Mesendoderm (in vitro differentiated cells): Measurements from ENCODE around the gene MAOB.

Source experiments
- DNase-seq: peaks from one replicate; pipeline ENCODE4 v3.0.0; 2013
- H2AK5ac ChIP-seq: 2 replicates; pipeline ENCODE4 v1.6.1; 2013; ENCODE audit warnings: low read length, inconsistent platforms
- H2BK120ac ChIP-seq: 2 replicates; pipeline ENCODE4 v1.6.1; 2013; ENCODE audit warnings: low read depth, mild to moderate bottlenecking, low read length, moderate library complexity, mixed read lengths
- H2BK15ac ChIP-seq: replicated peaks from 2 replicates; pipeline ENCODE4 v1.6.1; 2013; ENCODE audit warnings: low read depth, mild to moderate bottlenecking, moderate library complexity
- H2BK5ac ChIP-seq: 2 replicates; pipeline ENCODE4 v1.6.1; 2013; ENCODE audit warnings: low read length, inconsistent platforms
- H3K18ac ChIP-seq: 2 replicates; pipeline ENCODE4 v1.6.1; 2013; ENCODE audit warnings: mild to moderate bottlenecking, low read length, mixed read lengths
- H3K23ac ChIP-seq: one replicate; pipeline ENCODE4 v1.6.1; 2013; ENCODE audit warnings: low read length
- H3K27ac ChIP-seq: 2 replicates; pipeline ENCODE4 v1.5.1; 2013; ENCODE audit warnings: low read depth, mild to moderate bottlenecking, inconsistent platforms, low read length, moderate library complexity
- H3K27me3 ChIP-seq: 2 replicates; pipeline ENCODE4 v1.6.1; 2013; ENCODE audit warnings: low read length, control low read depth, mild to moderate bottlenecking, inconsistent platforms; ENCODE audit not compliant: insufficient read depth, poor library complexity
- H3K36me3 ChIP-seq: 2 replicates; pipeline ENCODE4 v1.6.1; 2013; ENCODE audit warnings: low read length, inconsistent platforms; ENCODE audit not compliant: control insufficient read depth, insufficient read depth
- H3K4ac ChIP-seq: one replicate; pipeline ENCODE4 v1.6.1; 2013; ENCODE audit warnings: low read depth, mild to moderate bottlenecking, low read length, moderate library complexity
- H3K4me1 ChIP-seq: 2 replicates; pipeline ENCODE4 v1.6.1; 2013; ENCODE audit warnings: low read depth, low read length, inconsistent platforms; ENCODE audit not compliant: control insufficient read depth
- H3K4me2 ChIP-seq: 2 replicates; pipeline ENCODE4 v1.6.1; 2013; ENCODE audit warnings: low read length
- H3K4me3 ChIP-seq: 2 replicates; pipeline ENCODE4 v1.5.1; 2013; ENCODE audit warnings: mild to moderate bottlenecking, low read length
- H3K56ac ChIP-seq: one replicate; pipeline ENCODE4 v1.6.1; 2013; ENCODE audit warnings: low read length
- H3K79me1 ChIP-seq: 2 replicates; pipeline ENCODE4 v1.6.1; 2013; ENCODE audit warnings: low read length, inconsistent platforms
- H3K79me2 ChIP-seq: 2 replicates; pipeline ENCODE4 v1.6.1; 2013; ENCODE audit warnings: mild to moderate bottlenecking, low read length; ENCODE audit not compliant: control insufficient read depth, insufficient read depth
- H3K9ac ChIP-seq: 2 replicates; pipeline ENCODE4 v1.6.1; 2013; ENCODE audit warnings: low read length, inconsistent platforms
- H4K5ac ChIP-seq: one replicate; pipeline ENCODE4 v1.6.1; 2013; ENCODE audit warnings: low read length
- H4K8ac ChIP-seq: one replicate; pipeline ENCODE4 v1.6.1; 2013; ENCODE audit warnings: low read depth, mild to moderate bottlenecking, control low read depth, low read length, moderate library complexity
- WGBS: extraction: QIAGEN DNeasy Blood & Tissue Kit; methylation state at CpG from one replicate; pipeline ENCODE4 v1.1.7; 2013; ENCODE audit warnings: low lambda C conversion rate, missing lambda C conversion rate; ENCODE audit not compliant: insufficient coverage; ENCODE audit errors: extremely low coverage; 5-methylcytosine and 5-hydroxymethylcytosine counted together

MAOB gene

GRCh38 chrX:43899878-43900815 is 17.9 kb upstream of the MAOB start:
- Histone ChIP-seq H2BK120ac (no peak overlapping the region), H3K56ac (no peak overlapping the region), H3K4me2 (no peak overlapping the region), H2BK15ac (no peak overlapping the region), H2AK5ac (no peak overlapping the region), H4K8ac (no peak overlapping the region), H3K79me1 (no peaks in the 10 kb centered on the region), H3K36me3 (no peaks in the 10 kb centered on the region), H3K4me1 (no peaks in the 10 kb centered on the region), H3K9ac (no peak overlapping the region), H3K27ac (no peak overlapping the region), H3K79me2 (no peaks in the 10 kb centered on the region), H4K5ac (no peak overlapping the region), H3K23ac (no peak overlapping the region), H2BK5ac (no peak overlapping the region), H3K4me3 (no peak overlapping the region), H3K27me3 (no peaks in the 10 kb centered on the region), H3K18ac (no peak overlapping the region), H3K4ac (no peak overlapping the region)
- no peak for DNase-seq
- WGBS: no CpG with 5 or more reads among the region's 5 CpGs

GRCh38 chrX:43898406-43899035 is 16.3 kb upstream of the MAOB start:
- Histone ChIP-seq H3K79me1 (no peaks in the 10 kb centered on the region), H3K36me3 (no peaks in the 10 kb centered on the region), H2BK15ac (no peak overlapping the region), H3K4ac (no peak overlapping the region), H3K27ac (no peak overlapping the region), H2BK120ac (no peak overlapping the region), H3K56ac (no peak overlapping the region), H4K5ac (no peak overlapping the region), H3K9ac (no peak overlapping the region), H3K18ac (no peak overlapping the region), H3K27me3 (no peaks in the 10 kb centered on the region), H3K4me1 (no peaks in the 10 kb centered on the region), H3K4me2 (no peak overlapping the region), H3K23ac (no peak overlapping the region), H2BK5ac (no peak overlapping the region), H3K79me2 (no peaks in the 10 kb centered on the region), H2AK5ac (no peak overlapping the region), H3K4me3 (no peak overlapping the region), H4K8ac (no peak overlapping the region)
- WGBS: no CpG with 5 or more reads among the region's 5 CpGs
- no peak for DNase-seq

- DNase-seq: no peak
- Histone ChIP-seq H2BK15ac (no peak overlapping the region), H3K79me1 (no peaks in the 10 kb centered on the region), H3K4me2 (no peak overlapping the region), H3K9ac (no peak overlapping the region), H3K18ac (no peak overlapping the region), H2BK5ac (no peak overlapping the region), H3K79me2 (no peaks in the 10 kb centered on the region), H3K27ac (no peak overlapping the region), H3K56ac (no peak overlapping the region), H3K4me1 (no peaks in the 10 kb centered on the region), H2AK5ac (no peak overlapping the region), H3K27me3 (no peaks in the 10 kb centered on the region), H2BK120ac (no peak overlapping the region), H3K23ac (no peak overlapping the region), H3K36me3 (no peaks in the 10 kb centered on the region), H3K4me3 (no peak overlapping the region), H4K8ac (no peak overlapping the region), H4K5ac (no peak overlapping the region), H3K4ac (no peak overlapping the region)
- no CpG with 5 or more reads among the region's 4 CpGs for WGBS
Observed at GRCh38 chrX:43897290-43897689, 15.0 kb upstream of the MAOB start.

- Histone ChIP-seq H2BK120ac (no peak overlapping the region), H3K79me2 (no peaks in the 10 kb centered on the region), H3K4me1 (no peaks in the 10 kb centered on the region), H3K23ac (no peak overlapping the region), H3K4me2 (no peak overlapping the region), H4K5ac (no peak overlapping the region), H2BK15ac (no peak overlapping the region), H3K4me3 (no peak overlapping the region), H2AK5ac (no peak overlapping the region), H3K79me1 (no peaks in the 10 kb centered on the region), H3K4ac (no peak overlapping the region), H3K18ac (no peak overlapping the region), H3K36me3 (no peaks in the 10 kb centered on the region), H4K8ac (no peak overlapping the region), H3K56ac (no peak overlapping the region), H3K9ac (no peak overlapping the region), H2BK5ac (no peak overlapping the region), H3K27ac (no peak overlapping the region), H3K27me3 (no peaks in the 10 kb centered on the region)
- DNase-seq: no peak
- no CpG with 5 or more reads among the region's 1 CpG for WGBS
Observed at GRCh38 chrX:43892336-43892870, 10.2 kb upstream of the MAOB start.

- no peak overlapping the region for H3K56ac ChIP-seq
- H3K9ac ChIP-seq: no peak overlapping the region
- H3K4me3 ChIP-seq: no peak overlapping the region
- no peak overlapping the region for H3K27ac ChIP-seq
- no peaks in the 10 kb centered on the region for H3K36me3 ChIP-seq
- no peak overlapping the region for H3K4me2 ChIP-seq
- no CpG with 5 or more reads among the region's 5 CpGs for WGBS
- H3K79me2 ChIP-seq: no peaks in the 10 kb centered on the region
- H2BK15ac ChIP-seq: no peak overlapping the region
- no peak for DNase-seq
- no peak overlapping the region for H3K4ac ChIP-seq
- no peak overlapping the region for H2AK5ac ChIP-seq
- H3K23ac ChIP-seq: no peak overlapping the region
- no peak overlapping the region for H4K5ac ChIP-seq
- no peaks in the 10 kb centered on the region for H3K79me1 ChIP-seq
- H2BK120ac ChIP-seq: no peak overlapping the region
- no peak overlapping the region for H3K18ac ChIP-seq
- H3K27me3 ChIP-seq: no peaks in the 10 kb centered on the region
- H4K8ac ChIP-seq: no peak overlapping the region
- H2BK5ac ChIP-seq: no peak overlapping the region
- no peaks in the 10 kb centered on the region for H3K4me1 ChIP-seq
Observed at GRCh38 chrX:43885617-43886016, 3.4 kb upstream of the MAOB start.
